PC-3 (cell line): ENCODE data around the gene ZNF121. TPM values are rescaled to one million over a fixed set of nuclear protein-coding genes. Genes with fewer than 3 reads are reported as not detected.
A peak's percentile ranks its signal among the peaks of the same experiment; 100 is the strongest.
"Not testable (repeated sequence)": the region's sequence is repeated elsewhere in the genome, so short reads cannot be mapped to it uniquely, and the experiment has no call there.

Source experiments
- ATAC-seq: fragments of 200-7000 bp; cut with Tn5 transposase; 2 replicates; pipeline ENCODE4 v1.9.1; 2020; ENCODE audit warnings: mild to moderate bottlenecking, moderate library complexity
- BruUV-seq: library from RNA; stranded (reverse); fragments of 400-500 nt; replicated peaks from 2 replicates; lab custom pipeline; 2021; lab: Mats Ljungman, UMichigan
- CTCF ChIA-PET: fragments of 300-600 bp; sonication (Branson Sonifier 250); formaldehyde crosslinking; loops from one replicate; lab custom pipeline; 2022; ENCODE audit warnings: antibody characterized with exemption; lab: Charles Lee
- POLR2A ChIA-PET: fragments of 300-600 bp; sonication (Branson Sonifier 250); formaldehyde crosslinking; loops from one replicate; lab custom pipeline; 2022; ENCODE audit warnings: antibody characterized with exemption; ENCODE audit not compliant: unreplicated experiment; lab: Charles Lee
- DNase-seq: peaks from one replicate; pipeline ENCODE4 v3.0.0-alpha.2; 2015
- H2AFZ ChIP-seq: fragments of 300-600 bp; sonication (generic); 2 replicates; pipeline ENCODE4 v1.6.0; 2016; ENCODE audit warnings: antibody characterized with exemption, low read length
- H3F3A ChIP-seq: fragments of 300-600 bp; sonication (generic); one replicate; pipeline ENCODE4 v1.6.0; 2017; ENCODE audit warnings: antibody characterized with exemption, low read length, control low read depth, mild to moderate bottlenecking; ENCODE audit not compliant: unreplicated experiment
- H3K27ac ChIP-seq: fragments of 300-600 bp; sonication (generic); 2 replicates; pipeline ENCODE4 v1.5.1; 2016; ENCODE audit warnings: mild to moderate bottlenecking, low read length
- H3K27me3 ChIP-seq: fragments of 300-600 bp; sonication (generic); 2 replicates; pipeline ENCODE4 v1.6.1; 2016; ENCODE audit warnings: low read length, mixed read lengths
- H3K36me3 ChIP-seq: fragments of 300-600 bp; sonication (generic); 2 replicates; pipeline ENCODE4 v1.6.1; 2016; ENCODE audit warnings: low read depth, mixed run types, low read length, mixed read lengths
- H3K4me1 ChIP-seq: fragments of 300-600 bp; sonication (generic); 2 replicates; pipeline ENCODE4 v1.5.1; 2016; ENCODE audit warnings: low read length; ENCODE audit not compliant: insufficient read depth
- H3K4me2 ChIP-seq: fragments of 300-600 bp; sonication (generic); 2 replicates; pipeline ENCODE4 v1.6.0; 2016; ENCODE audit warnings: low read length
- H3K4me3 ChIP-seq: fragments of 300-600 bp; sonication (generic); 2 replicates; pipeline ENCODE4 v1.5.1; 2016; ENCODE audit warnings: mild to moderate bottlenecking, low read length, mixed read lengths
- H3K79me2 ChIP-seq: fragments of 300-600 bp; sonication (generic); 2 replicates; pipeline ENCODE4 v1.6.1; 2017; ENCODE audit warnings: low read length, mixed read lengths
- H3K9ac ChIP-seq: fragments of 300-600 bp; sonication (generic); 2 replicates; pipeline ENCODE4 v1.6.0; 2016; ENCODE audit warnings: mild to moderate bottlenecking, low read length
- H3K9me2 ChIP-seq: fragments of 300-600 bp; sonication (generic); replicated peaks from 2 replicates; pipeline ENCODE4 v1.6.1; 2016; ENCODE audit warnings: mixed run types, low read length, mixed read lengths
- H3K9me3 ChIP-seq: fragments of 300-600 bp; sonication (generic); 2 replicates; pipeline ENCODE4 v1.6.1; 2016; ENCODE audit warnings: low read length, mixed read lengths
- H4K20me1 ChIP-seq: fragments of 300-600 bp; sonication (generic); 2 replicates; pipeline ENCODE4 v1.6.1; 2016; ENCODE audit warnings: low read length, mixed read lengths
- EZH2 ChIP-seq: fragments of 300-600 bp; sonication (generic); IDR thresholded peaks from one replicate; pipeline ENCODE4 v1.6.1; 2017; ENCODE audit warnings: antibody characterized with exemption, mild to moderate bottlenecking, low read length; ENCODE audit not compliant: unreplicated experiment
- EZH2phosphoT487 ChIP-seq: fragments of 300-600 bp; sonication (generic); IDR thresholded peaks from 2 replicates; pipeline ENCODE4 v1.6.1; 2018; ENCODE audit warnings: mild to moderate bottlenecking, antibody characterized with exemption, low read length, borderline replicate concordance
- intact Hi-C: fragments of 100-400 bp; cut with micrococcal nuclease; formaldehyde crosslinking; loops from 2 replicates; pipeline ENCODE4 v1.9.0; 2023
- total RNA-seq: library from RNA; depleted of rRNA; stranded (reverse); fragments of >200 nt; gene quantifications from 2 replicates; pipeline ENCODE4 v1.2.3, GENCODE V29; 2014
- TF ChIP-seq, protein P1 (sequence below): fragments of 300-600 bp; sonication (generic); conservative IDR thresholded peaks from 2 replicates; pipeline ENCODE4 v1.5.1; 2017; ENCODE audit warnings: antibody characterized with exemption, low read depth, mild to moderate bottlenecking, low read length

The ZNF121 gene
- total RNA-seq, 1 experiment from 2014 or later: 65.6 TPM

- POLR2A ChIA-PET: interaction anchor here (0.6 kb wide), 1 partner anchor 10 kb away, joined by 3 read pairs; no protein-coding TSS in a partner anchor
- H2AFZ ChIP-seq: no peak overlapping the region
- H3K9ac ChIP-seq: peak overlapping the region; percentile 54
Observed at GRCh38 chr19:9597027-9597426, 12.7 kb upstream of the ZNF121 start.

DNA sequence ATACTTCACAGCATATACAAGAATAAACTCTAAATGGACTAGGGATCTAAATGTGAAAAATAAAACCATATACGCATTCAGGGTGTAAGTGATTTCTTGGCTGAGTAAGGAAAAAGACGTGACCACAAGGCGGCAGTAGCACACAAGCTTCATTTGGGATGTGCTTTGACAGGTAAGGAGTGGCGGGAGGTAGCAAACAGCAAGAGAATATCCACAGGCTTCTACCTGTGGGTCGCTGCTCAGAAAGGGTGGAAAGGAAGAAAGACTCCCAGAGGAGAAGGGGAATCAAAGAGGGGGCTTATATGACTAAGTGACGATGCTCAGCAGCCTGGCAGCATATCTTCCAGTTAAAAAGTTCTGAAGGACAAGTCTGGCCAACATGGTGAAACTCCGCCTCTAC lies 2.5 kb upstream of the ZNF121 start:
- Histone ChIP-seq H3K9me2 (no peaks in the 10 kb centered on the region), H3K9ac (no peak overlapping the region), H3K79me2 (peaks cover 29% of the 10 kb centered on the region), H3K4me3 (peak overlapping the region; percentile 19; the same call in 1 of the 2 replicates), H3K4me1 (no peaks in the 10 kb centered on the region), H3K27ac (no peak overlapping the region), H3K36me3 (peaks cover 15% of the 10 kb centered on the region), H3K4me2 (peak overlapping the region; percentile 65), H3K9me3 (0 out of 2 replicates have a peak, but pooled peaks cover 2% of the 10 kb centered on the region), H2AFZ (peak overlapping the region; percentile 57), H3F3A (no peaks in the 10 kb centered on the region), H3K27me3 (no peaks in the 10 kb centered on the region), H4K20me1 (no peaks in the 10 kb centered on the region)
- ChIA-PET CTCF (no interaction called here), POLR2A (no interaction called here)
- DNase-seq (peak; percentile 96), ATAC-seq (peak; percentile 76)
- TF ChIP-seq, protein P1, sequence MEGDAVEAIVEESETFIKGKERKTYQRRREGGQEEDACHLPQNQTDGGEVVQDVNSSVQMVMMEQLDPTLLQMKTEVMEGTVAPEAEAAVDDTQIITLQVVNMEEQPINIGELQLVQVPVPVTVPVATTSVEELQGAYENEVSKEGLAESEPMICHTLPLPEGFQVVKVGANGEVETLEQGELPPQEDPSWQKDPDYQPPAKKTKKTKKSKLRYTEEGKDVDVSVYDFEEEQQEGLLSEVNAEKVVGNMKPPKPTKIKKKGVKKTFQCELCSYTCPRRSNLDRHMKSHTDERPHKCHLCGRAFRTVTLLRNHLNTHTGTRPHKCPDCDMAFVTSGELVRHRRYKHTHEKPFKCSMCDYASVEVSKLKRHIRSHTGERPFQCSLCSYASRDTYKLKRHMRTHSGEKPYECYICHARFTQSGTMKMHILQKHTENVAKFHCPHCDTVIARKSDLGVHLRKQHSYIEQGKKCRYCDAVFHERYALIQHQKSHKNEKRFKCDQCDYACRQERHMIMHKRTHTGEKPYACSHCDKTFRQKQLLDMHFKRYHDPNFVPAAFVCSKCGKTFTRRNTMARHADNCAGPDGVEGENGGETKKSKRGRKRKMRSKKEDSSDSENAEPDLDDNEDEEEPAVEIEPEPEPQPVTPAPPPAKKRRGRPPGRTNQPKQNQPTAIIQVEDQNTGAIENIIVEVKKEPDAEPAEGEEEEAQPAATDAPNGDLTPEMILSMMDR: peak; percentile 88
- no peak for TF ChIP-seq EZH2phosphoT487
- no TSS peak for BruUV-seq
- intact Hi-C loops: loop anchor here (1.0 kb wide), 5 partner anchors 39 to 381 kb away; no protein-coding TSS in a partner anchor

More at GRCh38 chr19:9597027-9597426, 12.7 kb upstream of the ZNF121 start:
- BruUV-seq: no TSS peak
- no peaks in the 10 kb centered on the region for H3K9me3 ChIP-seq
- peak overlapping the region; percentile 74 for H3K4me2 ChIP-seq
- no peaks in the 10 kb centered on the region for H3K79me2 ChIP-seq
- H3F3A ChIP-seq: no peaks in the 10 kb centered on the region
- DNase-seq: peak; percentile 99
- no peaks in the 10 kb centered on the region for H4K20me1 ChIP-seq
- TF ChIP-seq EZH2phosphoT487: no peak
- TF ChIP-seq, protein P1: no peak
- no peak for TF ChIP-seq EZH2
- CTCF ChIA-PET: no interaction called here
- H3K27me3 ChIP-seq: no peaks in the 10 kb centered on the region
- H3K9me2 ChIP-seq: no peaks in the 10 kb centered on the region
- H3K4me1 ChIP-seq: peaks cover 31% of the 10 kb centered on the region
- peak overlapping the region; percentile 94 for H3K27ac ChIP-seq
- peak overlapping the region; percentile 37; the same call in 1 of the 2 replicates for H3K4me3 ChIP-seq
- ATAC-seq: peak; percentile 95
- H3K36me3 ChIP-seq: no peaks in the 10 kb centered on the region
- intact Hi-C loops: no loop called here

DNA sequence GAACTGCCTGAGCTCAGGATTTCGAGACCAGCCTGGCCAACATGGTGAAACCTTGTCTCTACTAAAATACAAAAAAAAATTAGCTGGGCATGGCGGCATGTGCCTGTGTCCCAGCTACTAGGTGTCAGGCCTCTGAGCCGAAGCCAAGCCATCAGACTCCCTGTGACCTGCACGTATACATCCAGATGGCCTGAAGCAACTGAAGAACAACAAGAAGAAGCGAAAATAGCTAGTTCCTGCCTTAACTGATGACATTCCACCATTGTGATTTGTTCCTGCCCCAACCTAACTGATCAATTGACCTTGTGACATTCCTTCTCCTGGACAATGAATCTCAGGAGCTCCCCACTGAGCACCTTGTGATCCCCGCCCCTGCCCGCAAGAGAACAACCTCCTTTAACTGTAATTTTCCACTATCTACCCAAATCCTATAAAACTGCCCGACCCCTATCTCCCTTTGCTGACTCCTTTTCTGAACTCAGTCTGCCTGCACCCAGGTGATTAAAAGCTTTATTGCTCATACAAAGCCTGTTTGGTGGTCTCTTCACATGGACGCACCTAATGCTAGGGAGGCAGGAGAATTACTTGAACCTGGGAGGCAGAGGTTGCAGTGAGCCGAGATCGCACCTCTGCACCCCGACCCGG lies 2.1 kb downstream of the ZNF121 start:
- peaks cover 61% of the 10 kb centered on the region for H3K36me3 ChIP-seq
- intact Hi-C loops: loop anchor here (5.0 kb wide), 2 partner anchors 145 to 750 kb away; partner anchors contain the start of genes MBD3L1, ZNF266 and ZNF558
- BruUV-seq: TSS peak; percentile 3
- peaks cover 37% of the 10 kb centered on the region for H3K9me3 ChIP-seq
- H3K27ac ChIP-seq, POLR2A ChIA-PET, CTCF ChIA-PET, H2AFZ ChIP-seq, H4K20me1 ChIP-seq, H3K4me1 ChIP-seq, DNase-seq, H3K9ac ChIP-seq, H3F3A ChIP-seq, ATAC-seq, H3K27me3 ChIP-seq, H3K9me2 ChIP-seq, H3K4me2 ChIP-seq: not testable (repeated sequence)
- H3K79me2 ChIP-seq: peaks cover 75% of the 10 kb centered on the region
- H3K4me3 ChIP-seq: peak overlapping the region; percentile 88
